Measurements from ENCODE around the gene KIAA1755.

GRCh38 chr20:38303908-38304379 lies 43.4 kb upstream of the KIAA1755 start, which contains the start of gene BPI:
- TF ChIP-seq CTCF (IDR thresholded peaks at IDR 0.05), result no peak
- no peak for TF ChIP-seq EZH2 (IDR thresholded peaks at IDR 0.05)

All from neural progenitor cell (in vitro differentiated cells).